GM12872 (cell line): ENCODE data around the gene AAMP.

Source experiments
- TF ChIP-seq, protein P1 (sequence below): IDR thresholded peaks from 3 replicates; pipeline ENCODE4 v1.5.1; 2011; ENCODE audit warnings: low read depth, mild to moderate bottlenecking, low read length, moderate library complexity; ENCODE audit not compliant: insufficient read depth

The AAMP gene

DNA sequence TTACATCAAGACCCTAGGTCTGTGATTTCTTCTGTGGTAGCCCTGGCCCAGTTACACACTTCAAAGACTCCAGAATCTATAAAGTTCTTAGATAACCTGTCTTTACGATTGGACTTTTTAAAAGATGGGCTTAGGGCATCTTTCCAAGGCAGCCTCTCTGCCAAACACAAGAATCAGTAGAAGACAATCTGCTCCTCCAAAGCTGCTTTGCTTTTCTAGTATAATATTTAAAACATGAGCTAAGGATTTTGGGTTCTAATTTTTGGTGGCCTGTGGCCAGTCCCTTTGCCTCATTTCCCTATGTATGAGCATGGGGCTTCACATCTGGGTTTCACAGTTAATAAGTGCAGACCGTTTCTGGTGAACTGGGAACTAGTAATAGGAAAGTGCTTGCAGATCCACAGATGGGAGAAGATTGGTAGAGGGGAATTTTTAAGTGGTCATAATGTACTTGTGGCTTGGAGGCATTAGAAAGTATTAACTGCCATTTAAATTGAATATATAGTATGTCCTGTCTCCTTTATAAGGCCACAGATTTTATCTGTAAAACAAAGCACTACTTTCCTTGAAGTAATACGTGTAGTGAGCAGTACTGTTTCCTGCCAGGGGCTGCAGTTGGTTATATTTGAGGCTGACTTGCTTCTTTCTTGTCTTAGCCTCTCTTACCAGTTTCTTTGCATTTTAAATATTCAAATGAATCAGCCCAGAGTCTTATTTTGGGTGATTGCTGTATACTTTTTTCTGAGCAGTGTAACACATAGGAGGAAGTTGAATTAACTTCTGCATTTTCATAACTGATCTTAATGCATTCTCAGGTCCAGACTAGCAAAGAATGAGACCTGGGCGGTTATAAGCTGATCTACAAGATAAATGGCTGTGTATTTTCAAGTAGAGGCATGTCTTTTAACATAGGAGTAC, 51.4 kb downstream of the AAMP start:
- TF ChIP-seq, protein P1, sequence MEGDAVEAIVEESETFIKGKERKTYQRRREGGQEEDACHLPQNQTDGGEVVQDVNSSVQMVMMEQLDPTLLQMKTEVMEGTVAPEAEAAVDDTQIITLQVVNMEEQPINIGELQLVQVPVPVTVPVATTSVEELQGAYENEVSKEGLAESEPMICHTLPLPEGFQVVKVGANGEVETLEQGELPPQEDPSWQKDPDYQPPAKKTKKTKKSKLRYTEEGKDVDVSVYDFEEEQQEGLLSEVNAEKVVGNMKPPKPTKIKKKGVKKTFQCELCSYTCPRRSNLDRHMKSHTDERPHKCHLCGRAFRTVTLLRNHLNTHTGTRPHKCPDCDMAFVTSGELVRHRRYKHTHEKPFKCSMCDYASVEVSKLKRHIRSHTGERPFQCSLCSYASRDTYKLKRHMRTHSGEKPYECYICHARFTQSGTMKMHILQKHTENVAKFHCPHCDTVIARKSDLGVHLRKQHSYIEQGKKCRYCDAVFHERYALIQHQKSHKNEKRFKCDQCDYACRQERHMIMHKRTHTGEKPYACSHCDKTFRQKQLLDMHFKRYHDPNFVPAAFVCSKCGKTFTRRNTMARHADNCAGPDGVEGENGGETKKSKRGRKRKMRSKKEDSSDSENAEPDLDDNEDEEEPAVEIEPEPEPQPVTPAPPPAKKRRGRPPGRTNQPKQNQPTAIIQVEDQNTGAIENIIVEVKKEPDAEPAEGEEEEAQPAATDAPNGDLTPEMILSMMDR: no peak

DNA sequence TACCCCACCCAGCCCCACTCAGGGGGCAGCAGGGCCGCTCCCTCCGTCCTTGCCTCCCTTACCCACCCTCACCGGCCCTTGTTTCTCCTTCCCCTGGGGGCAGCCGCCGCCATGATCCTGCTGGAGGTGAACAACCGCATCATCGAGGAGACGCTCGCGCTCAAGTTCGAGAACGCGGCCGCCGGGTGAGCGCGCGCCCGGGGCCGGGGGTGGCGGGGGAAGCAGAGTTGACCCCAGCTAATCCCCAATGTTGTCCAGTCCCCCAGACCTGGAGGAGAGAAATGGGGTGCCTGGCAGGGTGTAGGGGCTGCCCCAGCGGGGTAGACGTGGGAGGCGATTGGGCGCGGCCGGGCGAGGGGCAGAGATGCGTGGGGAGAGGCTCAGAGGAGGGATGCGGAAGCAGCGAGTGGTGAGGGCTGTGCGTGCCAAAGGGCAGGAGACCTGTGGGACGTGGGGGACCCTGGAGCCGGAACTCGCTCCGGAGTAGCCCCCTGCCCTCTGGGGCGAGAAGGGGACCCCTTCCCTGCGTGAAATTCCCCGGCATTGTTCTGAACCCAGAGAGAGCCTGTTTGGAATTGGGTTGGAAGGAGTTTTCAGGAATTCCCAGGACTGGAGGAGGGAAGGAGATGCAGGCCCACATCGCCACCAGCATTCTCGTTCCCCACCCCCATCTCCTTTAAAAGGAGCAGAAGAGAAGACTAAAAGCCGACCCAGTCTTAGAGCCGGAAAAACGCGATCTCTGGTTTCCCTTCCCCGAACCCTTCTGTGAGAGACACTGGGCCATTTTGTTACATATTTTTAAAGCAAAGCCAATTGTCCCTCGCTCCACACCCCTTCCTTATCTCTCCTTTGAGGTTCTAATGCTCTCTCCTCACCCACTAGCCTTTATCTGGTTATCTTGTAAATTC, 52.3 kb downstream of the AAMP start:
- TF ChIP-seq, protein P1: no peak

DNA sequence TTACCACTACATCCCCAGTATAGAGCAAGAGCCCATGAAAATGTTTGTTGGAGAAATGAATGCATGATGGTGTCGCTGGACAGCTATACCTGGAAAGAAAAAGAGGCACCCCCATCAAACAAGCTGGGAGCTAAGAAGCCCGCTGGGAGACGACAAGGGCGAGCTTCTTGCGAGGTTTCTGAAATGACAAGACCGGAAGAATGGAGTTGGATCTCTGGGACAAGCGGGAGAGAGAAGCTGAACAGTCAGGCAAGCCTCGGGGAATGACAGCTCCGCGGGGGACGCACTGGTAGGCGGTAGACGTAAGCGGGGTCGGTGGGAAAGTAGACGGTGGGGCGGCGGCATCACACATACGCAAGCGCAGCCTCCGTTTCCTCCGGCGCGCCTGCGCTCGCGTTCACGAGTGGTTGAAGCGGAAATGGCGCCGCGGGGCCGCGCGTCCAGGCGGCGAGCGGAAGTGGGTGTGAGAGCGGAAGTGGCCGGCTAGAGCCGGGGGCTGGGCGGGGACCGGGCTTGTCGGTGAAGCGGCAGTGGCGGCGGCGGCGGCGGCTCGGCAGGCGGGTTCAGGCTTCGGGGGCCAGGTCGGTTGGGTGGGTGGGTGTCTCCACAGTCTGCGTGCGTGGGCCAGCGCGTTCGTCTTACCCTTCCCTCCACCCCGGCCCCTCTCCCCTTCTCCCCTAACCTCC, 53.1 kb downstream of the AAMP start, which contains the start of gene ARPC2:
Gene ARPC2 (plus strand): TSS at position 516 of the 686 bp plus-strand sequence. CDS start 282 bp downstream, outside the sequence.
- TF ChIP-seq, protein P1: no peak

DNA sequence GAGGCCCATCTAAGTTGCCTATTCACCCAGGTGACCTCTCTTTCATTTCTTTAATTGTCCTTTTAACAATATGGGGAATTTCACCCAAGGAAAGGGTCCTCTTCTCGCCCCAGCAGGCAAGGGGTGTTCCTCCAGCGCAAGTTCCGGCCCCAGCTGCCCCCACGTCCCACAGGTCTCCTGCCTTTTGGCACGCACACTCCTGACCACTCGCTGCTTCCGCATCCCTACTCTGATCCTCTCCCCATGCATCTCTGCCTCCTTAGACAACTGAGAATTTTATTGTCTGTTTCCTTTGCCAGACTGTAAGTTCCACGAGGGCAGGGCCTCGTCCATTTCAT, 53.6 kb downstream of the AAMP start:
- TF ChIP-seq, protein P1: no peak
